GM23248 (cell line): ENCODE results near the gene CALN1.

Experiments used
- EZH2 ChIP-seq: fragments of 200-600 bp; sonication (generic); IDR thresholded peaks from 2 replicates; pipeline ENCODE4 v1.6.1; 2018; ENCODE audit warnings: antibody characterized with exemption, mild to moderate bottlenecking; ENCODE audit not compliant: insufficient read depth, poor library complexity, severe bottlenecking
- EZH2phosphoT487 ChIP-seq: fragments of 200-600 bp; sonication (generic); IDR thresholded peaks from 2 replicates; pipeline ENCODE4 v1.6.1; 2018; ENCODE audit warnings: antibody characterized with exemption, moderate library complexity, mild to moderate bottlenecking, low read depth; ENCODE audit not compliant: insufficient read depth

- no peak for TF ChIP-seq EZH2phosphoT487
- no peak for TF ChIP-seq EZH2
Observed at GRCh38 chr7:72437610-72438009, 25.5 kb upstream of the CALN1 start.
